NCI-H2196 treated with DMSO at 0.1 percent for 48 hours (cell line): ENCODE measurements around the gene NFATC1.
A peak's percentile ranks its signal among the peaks of the same experiment; 100 is the strongest.

ENCODE experiments used
- DNase-seq: peaks from one replicate; lab custom pipeline; 2025; ENCODE audit not compliant: unreplicated experiment; lab: John Stamatoyannopoulos, UW

NFATC1 gene

GRCh38 chr18:79388043-79388442 is 7.7 kb upstream of the NFATC1 start:
- DNase-seq, result no peak

- DNase-seq, result no peak
Measured at GRCh38 chr18:79389689-79390088, 6.0 kb upstream of the NFATC1 start.

- DNase-seq, result no peak
Measured at GRCh38 chr18:79392226-79392625, 3.5 kb upstream of the NFATC1 start.

- DNase-seq, result no peak
Measured at GRCh38 chr18:79393181-79393634, 2.5 kb upstream of the NFATC1 start.

- peak; percentile 89 for DNase-seq
Measured at GRCh38 chr18:79393635-79394533, 1.8 kb upstream of the NFATC1 start.

GRCh38 chr18:79394534-79395307 is 1.0 kb upstream of the NFATC1 start:
- DNase-seq, result peak; percentile 18

GRCh38 chr18:79395308-79395640 is 456 bp upstream of the NFATC1 start:
- no peak for DNase-seq

GRCh38 chr18:79396431-79397246 is 909 bp downstream of the NFATC1 start:
- DNase-seq, result no peak

GRCh38 chr18:79397247-79397829 is 1.6 kb downstream of the NFATC1 start:
- no peak for DNase-seq

GRCh38 chr18:79397830-79398761 is 2.4 kb downstream of the NFATC1 start:
- DNase-seq, result no peak

- no peak for DNase-seq
Measured at GRCh38 chr18:79399275-79400081, 3.7 kb downstream of the NFATC1 start.

GRCh38 chr18:79400091-79400590 is 4.4 kb downstream of the NFATC1 start:
- DNase-seq, result no peak

GRCh38 chr18:79400591-79401381 is 5.1 kb downstream of the NFATC1 start:
- no peak for DNase-seq

- DNase-seq, result no peak
Measured at GRCh38 chr18:79401494-79402208, 5.9 kb downstream of the NFATC1 start.

- no peak for DNase-seq
Measured at GRCh38 chr18:79402209-79402576, 6.5 kb downstream of the NFATC1 start.

- no peak for DNase-seq
Measured at GRCh38 chr18:79402977-79403722, 7.4 kb downstream of the NFATC1 start.
